Natural killer cell (primary cell): Measurements from ENCODE around the gene SYNCRIP. TPM values are rescaled to one million over a fixed set of nuclear protein-coding genes. Genes with fewer than 3 reads are reported as not detected.

Experiments used
- ATAC-seq, 3 donors: fragments of 150-1000 bp in 2 of 3; fragments of 200-7000 bp in 1 of 3; cut with Tn5 transposase; 1 replicate in 1 of 3; 2 replicates in 2 of 3; pipeline ENCODE4 v1.10.0; 2021; ENCODE audit warnings: mild to moderate bottlenecking in 2 of 3, moderate library complexity in 2 of 3
- DNase-seq, 2 donors: peaks; one replicate each; pipeline versions ENCODE4 v3.0.0 to v3.0.0-alpha.2; 2013 to 2021; ENCODE audit warnings: mixed read lengths in 1 of 2
- H3K27ac ChIP-seq: one replicate; pipeline ENCODE4 v1.5.1; 2013; ENCODE audit warnings: mild to moderate bottlenecking, low read length
- H3K27me3 ChIP-seq: one replicate; pipeline ENCODE4 v1.6.1; 2013; ENCODE audit warnings: low read length; ENCODE audit not compliant: control insufficient read depth, insufficient read depth
- H3K36me3 ChIP-seq: one replicate; pipeline ENCODE4 v1.6.1; 2013; ENCODE audit warnings: low read length; ENCODE audit not compliant: control insufficient read depth, insufficient read depth
- H3K4me1 ChIP-seq: one replicate; pipeline ENCODE4 v1.6.1; 2013; ENCODE audit warnings: low read length; ENCODE audit not compliant: control insufficient read depth, insufficient read depth
- H3K4me3 ChIP-seq: one replicate; pipeline ENCODE4 v1.5.1; 2013; ENCODE audit warnings: low read length
- H3K9me3 ChIP-seq: one replicate; pipeline ENCODE4 v1.6.1; 2013; ENCODE audit warnings: low read length; ENCODE audit not compliant: control insufficient read depth, insufficient read depth
- H3K27ac Mint-ChIP-seq, 2 donors: one replicate each; pipeline ENCODE4 v1.8.0; 2022; ENCODE audit warnings: mild to moderate bottlenecking in 2 of 2, mixed read lengths in 2 of 2, moderate library complexity in 1 of 2
- H3K27me3 Mint-ChIP-seq, 2 donors: one replicate each; pipeline ENCODE4 v1.8.0; 2022; ENCODE audit warnings: low read depth in 2 of 2, mixed read lengths in 2 of 2
- H3K36me3 Mint-ChIP-seq: one replicate; pipeline ENCODE4 v1.8.0; 2022; ENCODE audit warnings: mixed read lengths
- H3K4me1 Mint-ChIP-seq, 2 donors: one replicate each; pipeline ENCODE4 v1.8.0; 2022; ENCODE audit warnings: mixed read lengths in 2 of 2
- H3K4me3 Mint-ChIP-seq: one replicate; pipeline ENCODE4 v1.8.0; 2022; ENCODE audit warnings: mild to moderate bottlenecking, moderate library complexity, mixed read lengths
- H3K9me3 Mint-ChIP-seq, 2 donors: one replicate each; pipeline ENCODE4 v1.8.0; 2022; ENCODE audit warnings: mixed read lengths in 2 of 2
- CTCF ChIP-seq: fragments of 200-600 bp; IDR thresholded peaks from one replicate; pipeline ENCODE4 v1.8.0; 2022; ENCODE audit warnings: antibody characterized with exemption
- WGBS: methylation state at CpG from one replicate; pipeline ENCODE4 v1.1.7; 2013; ENCODE audit warnings: missing lambda C conversion rate; ENCODE audit not compliant: insufficient coverage; 5-methylcytosine and 5-hydroxymethylcytosine counted together
- intact Hi-C: fragments of 100-400 bp; cut with micrococcal nuclease; formaldehyde crosslinking; loops from one replicate; pipeline ENCODE4 v1.14.2; 2022
- total RNA-seq, 4 donors: library from RNA; stranded (reverse); fragments of 120-200 nt in 1 of 4; gene quantifications; one replicate each; pipeline versions ENCODE4 v1.2.3 to v1.2.4, GENCODE V29; 2013 to 2022

SYNCRIP gene
- total RNA-seq, 3 donors from 2014 or later (not counting 1 experiment from before 2014, with no cell fraction given) = 65.8 to 99.1 (median 80.9) TPM

GRCh38 chr6:85600713-85601313 lies 41.9 kb downstream of the SYNCRIP start:
- no peak overlapping the region for H3K27ac ChIP-seq
- no peak for ATAC-seq

GRCh38 chr6:85594197-85594930 lies 48.3 kb downstream of the SYNCRIP start:
- intact Hi-C loops = loop anchor here (1.0 to 5.0 kb wide), 3 partner anchors 49 to 1563 kb away; partner anchors contain the start of gene ZNF292
- Histone ChIP-seq H3K36me3 (no peaks in the 10 kb centered on the region), H3K4me1 (peaks cover 11% of the 10 kb centered on the region), H3K9me3 (no peaks in the 10 kb centered on the region), H3K27me3 (no peaks in the 10 kb centered on the region), H3K27ac (peak overlapping the region; percentile 91), H3K4me3 (peak overlapping the region; percentile 94)
- Mint-ChIP-seq H3K9me3 (no peaks in the 10 kb centered on the region), H3K4me3 (peak overlapping the region; percentile 96), H3K27ac (peak overlapping the region; percentile 92 to 98), H3K36me3 (no peaks in the 10 kb centered on the region), H3K27me3 (no peaks in the 10 kb centered on the region), H3K4me1 (peaks cover 45 to 49% of the 10 kb centered on the region in 2 donors)
- peak; percentile 9 to 29 (median 12) for ATAC-seq
- no peak for TF ChIP-seq CTCF
- 0% methylated on average over 27 of the region's 35 CpGs for WGBS
- peak in 1 of 2 donors; percentile 78 for DNase-seq

More at GRCh38 chr6:85600713-85601313, 41.9 kb downstream of the SYNCRIP start:
- intact Hi-C loops = no loop called here
- Mint-ChIP-seq H3K27me3 (no peaks in the 10 kb centered on the region), H3K36me3 (no peaks in the 10 kb centered on the region), H3K9me3 (no peaks in the 10 kb centered on the region), H3K27ac (peak overlapping the region; percentile 2 to 4), H3K4me3 (no peak overlapping the region), H3K4me1 (peaks cover 0 to 4% of the 10 kb centered on the region in 2 donors)
- H3K4me3 ChIP-seq = no peak overlapping the region
- peak in 1 of 2 donors; percentile 9 for DNase-seq
- no peaks in the 10 kb centered on the region for H3K36me3 ChIP-seq
- H3K9me3 ChIP-seq = no peaks in the 10 kb centered on the region
- 97% methylated on average over 11 of the region's 11 CpGs for WGBS
- H3K4me1 ChIP-seq = no peaks in the 10 kb centered on the region
- no peaks in the 10 kb centered on the region for H3K27me3 ChIP-seq
- no peak for TF ChIP-seq CTCF

- under 1% methylated on average over 82 of the region's 82 CpGs for WGBS
- Mint-ChIP-seq H3K27ac (peak within 1 kb of the TSS; percentile 92 to 98), H3K4me1 (peaks cover 52 to 56% of the 10 kb centered on the region in 2 donors), H3K27me3 (no peaks in the 10 kb centered on the region), H3K36me3 (no peaks in the 10 kb centered on the region), H3K4me3 (peak within 1 kb of the TSS; percentile 96), H3K9me3 (no peaks in the 10 kb centered on the region)
- Histone ChIP-seq H3K4me1 (peaks cover 11% of the 10 kb centered on the region), H3K27me3 (no peaks in the 10 kb centered on the region), H3K9me3 (no peaks in the 10 kb centered on the region), H3K4me3 (peak within 1 kb of the TSS; percentile 94), H3K36me3 (no peaks in the 10 kb centered on the region), H3K27ac (peak within 1 kb of the TSS; percentile 91)
- no peak for TF ChIP-seq CTCF
- ATAC-seq = peak; percentile 73 to 92 (median 79)
- DNase-seq = peak; percentile 75 to 86
- intact Hi-C loops = loop anchor here (1.0 to 5.0 kb wide), 3 partner anchors 50 to 1564 kb away; partner anchors contain the start of gene ZNF292
Measured at GRCh38 chr6:85593438-85594196, 49.1 kb downstream of the SYNCRIP start, which contains the start of gene SNX14. TSS of gene SNX14 (minus strand) at chr6:85593858. CDS start at chr6:85593718, 140 bp downstream.
